Measurements from ENCODE around the gene SLC16A3. TPM values are rescaled to one million over a fixed set of nuclear protein-coding genes. Genes with fewer than 3 reads are reported as not detected.

Gene SLC16A3
- total and polyA plus RNA-seq, 4 donors: 1.1 to 10.5 (median 8.8) TPM

DNA sequence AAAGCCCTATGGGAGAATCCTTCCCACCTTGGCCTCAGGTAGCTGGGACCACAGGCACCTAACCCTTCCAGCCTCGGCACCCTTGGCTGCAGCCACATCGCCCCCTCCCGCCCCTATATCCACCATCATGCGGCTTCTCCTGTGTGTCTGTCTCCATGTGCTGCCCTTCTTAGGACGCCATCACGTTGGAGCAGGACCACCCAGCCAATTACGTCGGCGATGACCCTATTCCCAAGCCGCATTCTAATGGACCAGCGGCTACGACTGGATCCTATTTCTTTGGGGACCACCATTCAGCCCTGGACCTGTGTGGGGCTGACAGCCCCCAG, 12.9 kb upstream of the SLC16A3 start:
- Histone ChIP-seq H3K4me1 (ENCODE audit: control insufficient read depth in 4 of 4, insufficient read depth in 4 of 4, low read length in 3 of 4) (peaks cover 4 to 24% (median 14%) of the 10 kb centered on the region in 4 donors), H3K27me3 (ENCODE audit: control insufficient read depth in 4 of 4, insufficient read depth in 4 of 4, low read length in 3 of 4) (no peaks in the 10 kb centered on the region), H3K4me3 (ENCODE audit: low read depth in 1 of 3, low read length in 3 of 3) (no peak overlapping the region), H3K9ac (ENCODE audit: low read depth in 1 of 2, low read length in 2 of 2) (no peak overlapping the region), H3K9me3 (ENCODE audit: control insufficient read depth in 4 of 4, low read length in 3 of 4) (no peaks in the 10 kb centered on the region), H3K27ac (ENCODE audit: low read depth in 1 of 2, low read length in 2 of 2) (peak overlapping the region; percentile 60 to 82), H3K36me3 (ENCODE audit: control insufficient read depth in 4 of 4, insufficient read depth in 3 of 4, low read depth in 1 of 4, low read length in 3 of 4) (no peaks in the 10 kb centered on the region)
- DNase-seq (ENCODE audit: low spot score): no peak
- TF ChIP-seq SP1 (IDR thresholded peaks at IDR 0.05): no peak
- TF ChIP-seq NR2F2 (IDR thresholded peaks at IDR 0.05): no peak
- no peak for TF ChIP-seq GABPA (IDR thresholded peaks at IDR 0.05 in 1 of 2, conservative IDR thresholded peaks at IDR 0.05 in 1 of 2)
- no peak for TF ChIP-seq FOXA2 (IDR thresholded peaks at IDR 0.05)
- TF ChIP-seq RAD21 (IDR thresholded peaks at IDR 0.05): no peak
- TF ChIP-seq, protein P1, sequence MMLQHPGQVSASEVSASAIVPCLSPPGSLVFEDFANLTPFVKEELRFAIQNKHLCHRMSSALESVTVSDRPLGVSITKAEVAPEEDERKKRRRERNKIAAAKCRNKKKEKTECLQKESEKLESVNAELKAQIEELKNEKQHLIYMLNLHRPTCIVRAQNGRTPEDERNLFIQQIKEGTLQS (IDR thresholded peaks at IDR 0.05): no peak
- no peak for TF ChIP-seq RXRA (IDR thresholded peaks at IDR 0.05)
- 96% methylated on average over 12 of the region's 12 CpGs for WGBS

DNA sequence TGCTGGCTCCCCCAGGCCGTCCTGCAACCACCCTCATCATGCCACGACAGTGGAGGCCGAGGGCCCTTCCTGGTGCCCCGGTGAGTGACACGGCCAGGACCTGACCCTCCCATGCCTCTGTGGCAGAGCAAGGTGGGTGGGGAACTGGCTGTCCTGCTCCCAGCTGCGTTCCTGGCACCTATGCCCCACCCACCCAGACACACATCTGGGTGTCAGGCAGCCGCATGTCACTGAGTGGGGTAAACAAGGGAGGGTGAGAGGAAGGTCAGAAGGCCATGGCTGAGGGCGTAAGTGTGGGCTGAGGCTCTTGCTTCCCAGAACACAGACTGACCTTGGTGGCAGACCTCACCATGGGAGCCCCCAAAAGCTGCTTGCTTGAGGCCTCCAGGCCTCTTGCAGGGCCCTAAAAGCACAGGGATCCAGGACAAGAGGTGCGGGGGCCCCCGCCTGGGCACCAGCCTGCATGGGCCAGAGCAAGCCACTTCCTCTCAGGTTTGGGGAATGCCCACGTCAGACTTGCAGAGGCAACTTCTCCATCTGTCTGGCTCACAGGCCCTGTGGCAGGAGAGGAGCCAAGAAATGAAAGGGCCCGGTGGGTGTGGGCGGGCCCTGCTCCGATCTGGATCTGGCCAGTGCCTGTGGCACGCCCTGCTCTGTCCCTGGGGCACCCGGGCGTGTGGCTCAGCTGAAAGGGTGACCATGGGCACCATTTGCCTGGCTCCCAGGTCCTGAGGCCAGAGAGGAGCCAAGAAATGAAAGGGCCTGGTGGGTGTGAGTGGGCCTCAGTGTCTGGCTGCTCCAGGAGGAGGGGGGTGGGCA, 12.3 kb upstream of the SLC16A3 start:
- Histone ChIP-seq H3K9ac (ENCODE audit: low read depth in 1 of 2, low read length in 2 of 2) (peak overlapping the region in 1 of 2 donors; percentile 30), H3K4me1 (ENCODE audit: control insufficient read depth in 4 of 4, insufficient read depth in 4 of 4, low read length in 3 of 4) (peaks cover 4 to 24% (median 14%) of the 10 kb centered on the region in 4 donors), H3K36me3 (ENCODE audit: control insufficient read depth in 4 of 4, insufficient read depth in 3 of 4, low read depth in 1 of 4, low read length in 3 of 4) (no peaks in the 10 kb centered on the region), H3K27me3 (ENCODE audit: control insufficient read depth in 4 of 4, insufficient read depth in 4 of 4, low read length in 3 of 4) (no peaks in the 10 kb centered on the region), H3K4me3 (ENCODE audit: low read depth in 1 of 3, low read length in 3 of 3) (no peak overlapping the region), H3K9me3 (ENCODE audit: control insufficient read depth in 4 of 4, low read length in 3 of 4) (no peaks in the 10 kb centered on the region), H3K27ac (ENCODE audit: low read depth in 1 of 2, low read length in 2 of 2) (peak overlapping the region; percentile 60 to 82)
- 59% methylated on average over 17 of the region's 17 CpGs for WGBS
- TF ChIP-seq RXRA (IDR thresholded peaks at IDR 0.05) (peak; percentile 10 to 15), RAD21 (IDR thresholded peaks at IDR 0.05) (no peak)
- no peak for DNase-seq (ENCODE audit: low spot score)

DNA sequence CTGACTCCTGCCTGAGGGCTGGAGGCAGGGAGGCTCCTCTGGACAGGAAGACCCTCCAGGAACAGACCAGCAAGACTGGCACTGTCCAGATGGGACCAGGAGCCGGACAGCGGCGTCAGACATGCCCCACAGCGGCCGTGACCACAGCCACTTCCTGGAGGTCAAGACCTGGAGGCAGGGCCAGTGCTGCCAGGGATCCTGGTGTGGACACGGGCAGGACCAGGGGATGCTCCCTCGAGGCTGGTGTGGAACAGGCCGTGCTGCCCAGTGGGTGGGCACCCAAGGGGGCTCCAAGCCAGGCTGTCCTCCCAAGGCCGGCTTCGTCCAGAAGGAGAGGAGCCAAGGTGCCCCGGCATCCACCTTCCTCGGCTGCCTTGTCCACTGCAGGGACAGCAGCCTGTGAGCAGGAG, 11.7 kb upstream of the SLC16A3 start:
- H3K4me1 ChIP-seq (ENCODE audit: control insufficient read depth in 4 of 4, insufficient read depth in 4 of 4, low read length in 3 of 4): peaks cover 4 to 19% (median 12%) of the 10 kb centered on the region in 4 donors
- TF ChIP-seq GABPA (IDR thresholded peaks at IDR 0.05 in 1 of 2, conservative IDR thresholded peaks at IDR 0.05 in 1 of 2) (no peak), TAF1 (conservative IDR thresholded peaks at IDR 0.05) (no peak), YY1 (IDR thresholded peaks at IDR 0.05) (no peak), RXRA (IDR thresholded peaks at IDR 0.05) (no peak), HNF4G (IDR thresholded peaks at IDR 0.05) (no peak), FOXA1 (IDR thresholded peaks at IDR 0.05) (no peak), NR2F2 (IDR thresholded peaks at IDR 0.05) (no peak), RAD21 (IDR thresholded peaks at IDR 0.05) (no peak), HNF4A (conservative IDR thresholded peaks at IDR 0.05) (no peak), SP1 (IDR thresholded peaks at IDR 0.05) (no peak), FOXA2 (IDR thresholded peaks at IDR 0.05) (no peak)
- TF ChIP-seq, protein P1 (IDR thresholded peaks at IDR 0.05): no peak
- TF ChIP-seq, protein P2, sequence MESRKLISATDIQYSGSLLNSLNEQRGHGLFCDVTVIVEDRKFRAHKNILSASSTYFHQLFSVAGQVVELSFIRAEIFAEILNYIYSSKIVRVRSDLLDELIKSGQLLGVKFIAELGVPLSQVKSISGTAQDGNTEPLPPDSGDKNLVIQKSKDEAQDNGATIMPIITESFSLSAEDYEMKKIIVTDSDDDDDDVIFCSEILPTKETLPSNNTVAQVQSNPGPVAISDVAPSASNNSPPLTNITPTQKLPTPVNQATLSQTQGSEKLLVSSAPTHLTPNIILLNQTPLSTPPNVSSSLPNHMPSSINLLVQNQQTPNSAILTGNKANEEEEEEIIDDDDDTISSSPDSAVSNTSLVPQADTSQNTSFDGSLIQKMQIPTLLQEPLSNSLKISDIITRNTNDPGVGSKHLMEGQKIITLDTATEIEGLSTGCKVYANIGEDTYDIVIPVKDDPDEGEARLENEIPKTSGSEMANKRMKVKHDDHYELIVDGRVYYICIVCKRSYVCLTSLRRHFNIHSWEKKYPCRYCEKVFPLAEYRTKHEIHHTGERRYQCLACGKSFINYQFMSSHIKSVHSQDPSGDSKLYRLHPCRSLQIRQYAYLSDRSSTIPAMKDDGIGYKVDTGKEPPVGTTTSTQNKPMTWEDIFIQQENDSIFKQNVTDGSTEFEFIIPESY (IDR thresholded peaks at IDR 0.05): no peak
- TF ChIP-seq, protein P3, sequence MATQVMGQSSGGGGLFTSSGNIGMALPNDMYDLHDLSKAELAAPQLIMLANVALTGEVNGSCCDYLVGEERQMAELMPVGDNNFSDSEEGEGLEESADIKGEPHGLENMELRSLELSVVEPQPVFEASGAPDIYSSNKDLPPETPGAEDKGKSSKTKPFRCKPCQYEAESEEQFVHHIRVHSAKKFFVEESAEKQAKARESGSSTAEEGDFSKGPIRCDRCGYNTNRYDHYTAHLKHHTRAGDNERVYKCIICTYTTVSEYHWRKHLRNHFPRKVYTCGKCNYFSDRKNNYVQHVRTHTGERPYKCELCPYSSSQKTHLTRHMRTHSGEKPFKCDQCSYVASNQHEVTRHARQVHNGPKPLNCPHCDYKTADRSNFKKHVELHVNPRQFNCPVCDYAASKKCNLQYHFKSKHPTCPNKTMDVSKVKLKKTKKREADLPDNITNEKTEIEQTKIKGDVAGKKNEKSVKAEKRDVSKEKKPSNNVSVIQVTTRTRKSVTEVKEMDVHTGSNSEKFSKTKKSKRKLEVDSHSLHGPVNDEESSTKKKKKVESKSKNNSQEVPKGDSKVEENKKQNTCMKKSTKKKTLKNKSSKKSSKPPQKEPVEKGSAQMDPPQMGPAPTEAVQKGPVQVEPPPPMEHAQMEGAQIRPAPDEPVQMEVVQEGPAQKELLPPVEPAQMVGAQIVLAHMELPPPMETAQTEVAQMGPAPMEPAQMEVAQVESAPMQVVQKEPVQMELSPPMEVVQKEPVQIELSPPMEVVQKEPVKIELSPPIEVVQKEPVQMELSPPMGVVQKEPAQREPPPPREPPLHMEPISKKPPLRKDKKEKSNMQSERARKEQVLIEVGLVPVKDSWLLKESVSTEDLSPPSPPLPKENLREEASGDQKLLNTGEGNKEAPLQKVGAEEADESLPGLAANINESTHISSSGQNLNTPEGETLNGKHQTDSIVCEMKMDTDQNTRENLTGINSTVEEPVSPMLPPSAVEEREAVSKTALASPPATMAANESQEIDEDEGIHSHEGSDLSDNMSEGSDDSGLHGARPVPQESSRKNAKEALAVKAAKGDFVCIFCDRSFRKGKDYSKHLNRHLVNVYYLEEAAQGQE (IDR thresholded peaks at IDR 0.05): no peak
- TF ChIP-seq, protein P4, sequence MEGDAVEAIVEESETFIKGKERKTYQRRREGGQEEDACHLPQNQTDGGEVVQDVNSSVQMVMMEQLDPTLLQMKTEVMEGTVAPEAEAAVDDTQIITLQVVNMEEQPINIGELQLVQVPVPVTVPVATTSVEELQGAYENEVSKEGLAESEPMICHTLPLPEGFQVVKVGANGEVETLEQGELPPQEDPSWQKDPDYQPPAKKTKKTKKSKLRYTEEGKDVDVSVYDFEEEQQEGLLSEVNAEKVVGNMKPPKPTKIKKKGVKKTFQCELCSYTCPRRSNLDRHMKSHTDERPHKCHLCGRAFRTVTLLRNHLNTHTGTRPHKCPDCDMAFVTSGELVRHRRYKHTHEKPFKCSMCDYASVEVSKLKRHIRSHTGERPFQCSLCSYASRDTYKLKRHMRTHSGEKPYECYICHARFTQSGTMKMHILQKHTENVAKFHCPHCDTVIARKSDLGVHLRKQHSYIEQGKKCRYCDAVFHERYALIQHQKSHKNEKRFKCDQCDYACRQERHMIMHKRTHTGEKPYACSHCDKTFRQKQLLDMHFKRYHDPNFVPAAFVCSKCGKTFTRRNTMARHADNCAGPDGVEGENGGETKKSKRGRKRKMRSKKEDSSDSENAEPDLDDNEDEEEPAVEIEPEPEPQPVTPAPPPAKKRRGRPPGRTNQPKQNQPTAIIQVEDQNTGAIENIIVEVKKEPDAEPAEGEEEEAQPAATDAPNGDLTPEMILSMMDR (IDR thresholded peaks at IDR 0.05; ENCODE audit: low read depth, low read length, missing input control): no peak
- TF ChIP-seq, protein P5, sequence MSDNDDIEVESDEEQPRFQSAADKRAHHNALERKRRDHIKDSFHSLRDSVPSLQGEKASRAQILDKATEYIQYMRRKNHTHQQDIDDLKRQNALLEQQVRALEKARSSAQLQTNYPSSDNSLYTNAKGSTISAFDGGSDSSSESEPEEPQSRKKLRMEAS (IDR thresholded peaks at IDR 0.05): no peak
- WGBS: 71% methylated on average over 12 of the region's 12 CpGs
- no peaks in the 10 kb centered on the region for H3K9me3 ChIP-seq (ENCODE audit: control insufficient read depth in 4 of 4, low read length in 3 of 4)
- no peak overlapping the region for H3K4me3 ChIP-seq (ENCODE audit: low read depth in 1 of 3, low read length in 3 of 3)
- peak overlapping the region in 1 of 2 donors; percentile 30 for H3K9ac ChIP-seq (ENCODE audit: low read depth in 1 of 2, low read length in 2 of 2)
- no peaks in the 10 kb centered on the region for H3K36me3 ChIP-seq (ENCODE audit: control insufficient read depth in 4 of 4, insufficient read depth in 3 of 4, low read depth in 1 of 4, low read length in 3 of 4)
- no peak for DNase-seq (ENCODE audit: low spot score)
- peak overlapping the region; percentile 60 to 82 for H3K27ac ChIP-seq (ENCODE audit: low read depth in 1 of 2, low read length in 2 of 2)
- no peaks in the 10 kb centered on the region for H3K27me3 ChIP-seq (ENCODE audit: control insufficient read depth in 4 of 4, insufficient read depth in 4 of 4, low read length in 3 of 4)
